ENCODE data around the gene PHETA2.
A peak's percentile ranks its signal among the peaks of the same experiment; 100 is the strongest.
"Not testable (repeated sequence)": the region's sequence is repeated elsewhere in the genome, so short reads cannot be mapped to it uniquely, and the experiment has no call there.

PHETA2 gene

GRCh38 chr22:42068291-42068690, 5.8 kb upstream of the PHETA2 start:
- no peak for TF ChIP-seq CTCF (IDR thresholded peaks at IDR 0.05; ENCODE audit: control insufficient read depth, insufficient read depth, low read depth, low read length, missing control alignments)
- DNase-seq (ENCODE audit: low read depth): no peak
- H3K4me3 ChIP-seq (ENCODE audit: control insufficient read depth, low read depth, low read length): no peak overlapping the region

GRCh38 chr22:42069801-42070516, 4.1 kb upstream of the PHETA2 start:
- no peak for TF ChIP-seq CTCF (IDR thresholded peaks at IDR 0.05; ENCODE audit: control insufficient read depth, insufficient read depth, low read depth, low read length, missing control alignments)
- peak overlapping the region; percentile 77 for H3K4me3 ChIP-seq (ENCODE audit: control insufficient read depth, low read depth, low read length)
- no peak for DNase-seq (ENCODE audit: low read depth)

GRCh38 chr22:42070517-42071422, 3.3 kb upstream of the PHETA2 start, which contains the start of gene NAGA:
TSS of gene NAGA (minus strand) at chr22:42070812. CDS start at chr22:42070297, 515 bp downstream.
- DNase-seq (ENCODE audit: low read depth): peak; percentile 71
- no peak for TF ChIP-seq CTCF (IDR thresholded peaks at IDR 0.05; ENCODE audit: control insufficient read depth, insufficient read depth, low read depth, low read length, missing control alignments)

GRCh38 chr22:42071508-42071907, 2.5 kb upstream of the PHETA2 start:
- DNase-seq (ENCODE audit: low read depth); H3K4me3 ChIP-seq (ENCODE audit: control insufficient read depth, low read depth, low read length): not testable (repeated sequence)

More at GRCh38 chr22:42070517-42071422, 3.3 kb upstream of the PHETA2 start, which contains the start of gene NAGA:
- H3K4me3 ChIP-seq (ENCODE audit: control insufficient read depth, low read depth, low read length): peak within 1 kb of the TSS; percentile 77

- H3K4me3 ChIP-seq (ENCODE audit: control insufficient read depth, low read depth, low read length): no peak overlapping the region
- peak; percentile 17 for TF ChIP-seq CTCF (IDR thresholded peaks at IDR 0.05; ENCODE audit: control insufficient read depth, insufficient read depth, low read depth, low read length, missing control alignments)
- no peak for DNase-seq (ENCODE audit: low read depth)
Observed at GRCh38 chr22:42072606-42073330, 1.3 kb upstream of the PHETA2 start.

GRCh38 chr22:42073621-42074041, 417 bp upstream of the PHETA2 start:
- no peak for TF ChIP-seq CTCF (IDR thresholded peaks at IDR 0.05; ENCODE audit: control insufficient read depth, insufficient read depth, low read depth, low read length, missing control alignments)
- peak overlapping the region; percentile 81 for H3K4me3 ChIP-seq (ENCODE audit: control insufficient read depth, low read depth, low read length)
- no peak for DNase-seq (ENCODE audit: low read depth)
